GM18526 (cell line): ENCODE results near the gene GRID1.

Source experiments
- POLR2A ChIP-seq: IDR thresholded peaks from 3 replicates; pipeline ENCODE4 v1.6.1; 2011; ENCODE audit not compliant: insufficient read length; ENCODE audit errors: extremely low read depth

GRID1 gene

GRCh38 chr10:86124734-86125133 lies 241.9 kb downstream of the GRID1 start:
- no peak for TF ChIP-seq POLR2A

DNA sequence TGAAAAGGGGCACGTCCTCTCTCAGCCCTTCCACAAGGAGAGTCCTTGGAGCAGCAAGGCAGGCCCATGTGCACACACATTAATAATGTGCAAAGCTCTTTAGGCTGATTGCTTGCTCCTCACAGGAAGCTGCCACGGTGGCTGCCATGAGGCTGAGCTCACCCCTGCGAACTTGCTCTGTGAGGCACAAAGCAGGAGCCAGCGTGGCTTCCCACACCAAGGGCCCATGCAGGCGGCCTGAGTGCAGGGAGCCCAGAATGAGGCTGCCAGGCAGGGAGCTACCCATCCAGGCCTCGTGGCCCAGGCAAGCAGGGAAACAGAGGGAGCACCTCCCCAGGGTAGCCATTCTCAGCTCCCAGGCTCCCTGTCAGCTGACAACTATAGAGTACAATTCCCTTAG lies 242.9 kb downstream of the GRID1 start:
- no peak for TF ChIP-seq POLR2A

DNA sequence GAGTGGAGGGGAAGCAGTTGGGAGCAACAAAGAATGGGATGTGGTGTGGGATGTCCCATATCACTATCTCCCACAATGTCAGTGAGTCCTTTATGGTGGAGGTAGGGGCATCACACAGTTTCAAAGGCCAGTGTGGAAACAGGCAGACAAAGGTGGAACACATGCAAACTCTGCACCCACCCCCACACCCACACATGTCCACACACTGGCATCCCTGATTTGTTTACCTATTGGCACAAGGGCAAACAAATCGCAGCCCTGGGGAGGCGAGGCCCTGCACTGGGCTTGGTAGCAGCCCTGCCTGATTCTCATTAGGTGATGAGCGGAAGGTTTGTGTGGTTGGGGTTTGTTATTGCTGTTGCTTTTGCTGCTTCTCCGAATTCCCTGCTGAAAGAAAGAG lies 243.3 kb downstream of the GRID1 start:
- TF ChIP-seq POLR2A: no peak

DNA sequence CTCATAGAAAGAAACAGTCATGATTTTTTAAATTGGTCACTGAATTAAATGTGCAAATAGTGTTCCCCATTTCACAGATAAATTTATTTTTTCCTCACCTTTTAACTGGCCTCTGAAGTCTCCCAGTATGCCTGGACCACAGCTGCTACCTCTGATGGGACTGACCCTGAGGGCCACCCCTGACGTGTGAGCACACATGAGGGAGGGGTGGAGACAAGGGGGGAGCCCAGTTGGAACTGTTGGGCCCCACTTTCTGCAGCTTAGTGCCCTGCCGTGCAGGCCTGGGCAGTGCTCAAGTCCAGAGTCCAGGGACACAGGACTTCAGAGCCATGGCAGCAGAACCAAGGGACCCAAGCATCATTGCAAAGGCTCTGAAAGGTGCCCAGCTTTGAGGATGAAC lies 243.9 kb downstream of the GRID1 start:
- no peak for TF ChIP-seq POLR2A

DNA sequence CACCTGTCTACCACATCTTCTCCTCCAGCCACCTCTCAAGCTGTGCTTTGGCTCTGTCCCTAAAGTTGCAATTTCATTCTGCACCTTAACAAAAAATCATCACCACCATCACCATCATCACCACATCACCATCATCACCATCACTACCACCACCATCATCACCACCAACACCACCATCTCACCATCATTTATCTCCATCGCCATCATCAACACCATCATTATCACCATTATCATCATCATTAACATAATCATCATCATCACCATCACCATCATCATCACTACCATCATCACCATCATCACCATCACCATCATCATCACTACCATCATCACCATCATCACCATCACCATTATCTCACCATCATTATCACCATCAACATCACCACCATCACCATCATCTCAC lies 245.4 kb downstream of the GRID1 start:
- TF ChIP-seq POLR2A: no peak

DNA sequence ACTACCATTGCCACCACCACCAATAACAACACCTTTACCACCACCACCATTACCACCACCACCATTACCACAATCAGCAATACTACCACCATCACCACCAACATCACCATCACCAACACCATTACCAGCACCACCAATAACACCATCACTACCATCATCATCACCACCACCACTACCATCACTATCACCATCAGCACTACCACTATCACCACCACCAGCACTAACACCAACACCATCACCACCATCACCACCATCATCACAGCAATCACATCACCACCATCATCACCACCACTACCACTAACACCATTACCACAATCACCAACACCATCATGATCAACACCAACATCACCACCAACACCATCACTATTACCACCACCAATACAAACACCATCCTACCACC lies 249.5 kb downstream of the GRID1 start:
- no peak for TF ChIP-seq POLR2A

DNA sequence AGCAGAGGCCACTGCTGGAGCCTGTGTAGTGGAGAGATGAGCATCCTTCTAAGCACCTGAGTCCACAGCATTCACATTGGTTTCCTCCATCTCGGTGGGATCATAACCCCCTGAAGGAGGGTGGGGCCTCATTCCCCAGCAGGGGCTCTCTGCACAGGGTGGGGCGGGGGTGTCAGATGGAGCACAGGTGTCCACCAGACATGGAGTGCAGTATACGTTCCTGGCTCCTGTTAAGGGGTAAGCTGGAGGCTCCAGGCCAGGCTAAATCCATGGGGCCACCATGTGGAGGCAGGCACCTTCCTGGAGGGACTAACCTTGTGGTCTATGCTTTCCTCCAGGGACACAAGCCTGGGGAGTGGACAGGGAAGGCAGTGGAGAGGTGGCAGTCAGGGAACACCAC lies 252.6 kb downstream of the GRID1 start:
- TF ChIP-seq POLR2A: no peak

DNA sequence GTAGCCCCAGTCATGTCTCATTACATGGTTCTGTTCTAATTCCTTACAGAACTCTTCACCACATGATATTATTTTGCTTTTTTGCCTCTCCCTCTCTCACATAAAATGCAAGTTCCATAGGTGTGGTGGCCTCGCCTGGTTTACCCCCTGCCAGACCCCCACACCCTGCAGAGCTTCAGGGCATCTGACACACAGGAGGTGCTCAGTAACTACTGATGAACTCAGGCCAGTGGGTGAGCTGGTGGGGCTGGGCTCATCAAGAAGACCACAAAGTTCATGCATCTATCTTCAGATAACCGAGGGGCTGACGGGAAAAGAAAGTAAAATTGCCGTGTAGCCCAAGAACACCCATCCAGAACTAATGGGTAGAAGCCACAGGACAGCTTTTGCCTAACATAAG lies 253.1 kb downstream of the GRID1 start:
- TF ChIP-seq POLR2A: no peak

- TF ChIP-seq POLR2A: no peak
Measured at GRCh38 chr10:86113044-86113443, 253.6 kb downstream of the GRID1 start.

DNA sequence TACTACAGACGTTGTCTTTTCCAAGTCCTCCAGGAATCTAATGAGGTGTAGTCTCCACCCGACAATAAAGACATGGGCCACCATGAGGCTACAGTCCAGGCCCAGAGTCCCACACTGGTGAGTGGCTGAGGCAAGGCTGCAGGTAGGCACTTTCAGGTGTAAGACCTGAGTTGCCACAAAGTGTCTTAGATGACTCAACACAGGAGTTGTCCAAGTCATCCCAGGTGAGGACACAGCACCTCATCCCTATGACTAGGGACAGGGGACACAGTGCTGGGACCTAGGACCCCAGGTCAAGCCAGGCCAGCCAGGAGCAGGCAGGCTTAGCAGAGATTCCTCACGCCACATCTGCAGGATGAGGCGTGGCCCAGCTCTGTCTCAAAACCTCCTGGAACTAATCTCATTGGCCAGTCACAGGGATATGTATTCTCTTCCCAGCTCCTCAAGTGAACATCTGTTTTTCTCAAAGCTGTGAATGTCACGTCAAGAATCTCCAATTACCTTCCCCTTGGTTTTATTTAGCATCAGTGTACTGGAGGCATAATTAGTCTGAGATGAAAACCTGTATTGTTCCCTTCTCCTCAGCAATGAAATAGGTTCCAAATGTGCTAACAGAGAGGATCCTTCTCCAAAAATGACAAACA lies 254.6 kb downstream of the GRID1 start:
- no peak for TF ChIP-seq POLR2A

DNA sequence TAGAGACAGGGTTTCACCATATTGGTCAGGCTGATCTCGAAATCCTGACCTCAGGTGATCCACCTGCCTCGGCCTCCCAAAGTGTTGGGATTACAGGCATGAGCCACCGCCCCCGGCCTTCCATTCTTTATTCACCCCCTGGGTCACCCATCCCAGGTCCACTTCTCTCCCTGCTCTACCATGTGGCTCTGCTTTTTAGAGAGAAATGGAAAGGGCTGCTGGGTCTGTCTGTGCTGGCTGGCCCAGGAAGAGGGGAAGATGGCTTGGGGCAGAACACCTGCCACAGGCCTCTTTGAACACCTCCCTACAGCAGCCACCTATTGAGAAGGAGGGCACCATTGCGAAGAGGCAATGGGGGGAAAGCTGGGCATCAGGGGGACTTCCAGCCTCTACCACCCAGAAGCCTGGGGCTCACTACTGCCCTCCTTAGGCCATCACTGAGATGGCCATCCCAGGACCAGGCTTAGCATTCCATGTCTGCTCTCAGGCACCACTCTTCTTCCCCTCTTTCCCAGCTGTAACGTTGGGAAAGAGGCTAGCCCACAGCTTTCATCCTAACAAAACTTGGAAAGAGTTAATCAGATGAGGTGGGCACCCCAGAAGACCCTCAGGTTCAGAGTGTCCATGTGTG lies 256.3 kb downstream of the GRID1 start:
- no peak for TF ChIP-seq POLR2A

GRCh38 chr10:86109421-86109820 lies 257.2 kb downstream of the GRID1 start:
- no peak for TF ChIP-seq POLR2A

DNA sequence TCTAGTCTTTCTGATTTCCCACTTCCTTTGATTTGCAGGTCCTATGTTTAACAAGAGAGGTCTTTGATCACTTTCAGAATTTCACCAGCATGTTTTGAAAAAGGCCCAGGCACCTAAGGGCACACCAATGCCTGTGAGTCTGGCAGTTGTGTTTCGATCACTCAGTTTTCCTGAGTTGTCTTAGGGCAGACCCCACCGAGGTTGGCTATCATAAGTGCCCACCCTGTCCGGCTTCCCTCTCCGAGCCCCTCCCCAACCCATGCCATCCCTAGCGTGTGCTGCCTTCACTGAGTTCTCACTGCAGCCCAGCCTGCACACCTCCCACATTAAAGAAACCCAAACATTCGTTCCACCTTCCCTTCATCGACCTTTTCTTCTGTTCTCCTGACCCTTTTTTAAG lies 257.9 kb downstream of the GRID1 start:
- TF ChIP-seq POLR2A: no peak

DNA sequence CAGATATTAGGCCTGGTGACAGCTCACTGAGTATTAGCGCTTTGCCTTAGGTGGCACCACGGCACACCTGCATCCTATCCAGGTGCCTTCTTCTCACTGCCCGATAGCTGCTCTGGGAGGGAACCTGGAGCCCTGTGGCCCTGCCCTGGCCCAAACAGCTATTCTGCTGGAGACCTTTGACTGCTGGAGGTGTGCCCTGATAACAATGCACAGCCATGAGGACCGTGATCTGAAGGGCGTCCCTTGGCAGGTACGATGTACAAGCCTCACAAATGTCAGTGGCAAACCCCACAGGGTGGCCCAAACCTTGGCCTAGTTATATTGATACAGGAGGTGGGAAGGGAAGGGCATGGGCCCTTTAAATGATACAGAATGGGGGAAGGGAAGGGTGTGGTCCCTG lies 259.5 kb downstream of the GRID1 start:
- TF ChIP-seq POLR2A: no peak

DNA sequence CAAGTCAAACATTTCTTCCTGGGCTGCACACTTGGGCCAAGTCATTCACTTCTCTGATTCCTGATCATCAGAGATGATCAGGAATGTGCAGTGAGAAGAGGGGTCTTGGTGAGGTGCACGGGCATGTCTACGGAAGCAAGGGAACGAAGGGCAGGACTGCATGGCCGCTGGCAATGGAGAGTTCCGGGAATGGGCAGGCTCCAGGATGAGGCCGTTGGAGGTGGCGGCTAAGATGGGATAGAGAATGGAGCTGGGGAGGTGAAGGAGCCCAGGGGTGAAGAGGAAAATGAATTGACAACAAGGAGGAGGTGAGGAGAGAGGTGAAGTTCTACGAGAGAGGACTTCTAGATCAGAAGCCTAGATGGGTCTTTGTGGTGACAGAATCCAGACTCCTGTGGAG lies 260.0 kb downstream of the GRID1 start:
- TF ChIP-seq POLR2A: no peak

GRCh38 chr10:86105640-86106039 lies 261.0 kb downstream of the GRID1 start:
- no peak for TF ChIP-seq POLR2A

DNA sequence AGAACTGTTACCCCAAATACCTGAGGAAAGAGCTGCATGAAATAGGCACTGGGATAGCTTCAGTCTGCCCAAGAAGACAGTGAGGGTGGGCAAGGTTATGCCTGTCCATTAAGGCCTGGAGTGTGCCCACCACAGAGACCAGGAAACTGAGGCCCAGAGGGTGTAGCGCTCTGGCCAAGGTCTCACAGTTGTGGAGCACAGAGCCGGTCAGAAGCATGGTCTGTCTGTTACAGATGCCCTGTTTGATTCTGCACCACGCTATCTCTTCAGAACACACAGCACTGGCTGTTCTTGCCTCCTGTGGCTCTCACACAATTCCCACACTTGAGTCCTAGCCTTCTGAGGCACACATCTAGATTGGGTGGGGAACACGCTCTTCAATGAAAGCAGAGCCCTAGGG lies 261.4 kb downstream of the GRID1 start:
- no peak for TF ChIP-seq POLR2A
